Type B pancreatic cell (in vitro differentiated cells): Measurements from ENCODE around the gene XRCC6. TPM values are rescaled to one million over a fixed set of nuclear protein-coding genes. Genes with fewer than 3 reads are reported as not detected.

Source experiments
- DNase-seq: peaks from one replicate; pipeline ENCODE4 v3.0.0; 2021; ENCODE audit warnings: mixed read lengths; ENCODE audit not compliant: unreplicated experiment; ENCODE audit errors: extremely low spot score
- H3K27ac Mint-ChIP-seq: 2 replicates; pipeline ENCODE4 v1.8.0; 2021; ENCODE audit warnings: mild to moderate bottlenecking, mixed read lengths
- H3K27me3 Mint-ChIP-seq: 2 replicates; pipeline ENCODE4 v1.8.0; 2021; ENCODE audit warnings: mixed read lengths
- H3K36me3 Mint-ChIP-seq: 2 replicates; pipeline ENCODE4 v1.8.0; 2021; ENCODE audit warnings: mixed read lengths
- H3K4me1 Mint-ChIP-seq: one replicate; pipeline ENCODE4 v1.8.0; 2021; ENCODE audit warnings: mixed read lengths; ENCODE audit not compliant: unreplicated experiment
- H3K4me3 Mint-ChIP-seq: 2 replicates; pipeline ENCODE4 v1.8.0; 2021; ENCODE audit warnings: mild to moderate bottlenecking, mixed read lengths
- H3K9me3 Mint-ChIP-seq: 2 replicates; pipeline ENCODE4 v1.8.0; 2021; ENCODE audit warnings: mixed read lengths
- CTCF ChIP-seq: fragments of 200-600 bp; sonication (generic); conservative IDR thresholded peaks from 2 replicates; pipeline ENCODE4 v1.5.0; 2021; ENCODE audit warnings: antibody characterized with exemption, mild to moderate bottlenecking
- total RNA-seq: library from RNA; stranded (reverse); gene quantifications from 2 replicates; pipeline ENCODE4 v1.2.1, GENCODE V29; 2021; ENCODE audit warnings: low replicate concordance

The XRCC6 gene
- total RNA-seq, 1 donor from 2014 or later = 302 TPM

- Mint-ChIP-seq H3K9me3 (no peaks in the 10 kb centered on the region), H3K27me3 (no peaks in the 10 kb centered on the region), H3K27ac (no peak overlapping the region), H3K4me3 (no peak overlapping the region), H3K4me1 (no peaks in the 10 kb centered on the region), H3K36me3 (peaks cover 42% of the 10 kb centered on the region)
- no peak for DNase-seq
- TF ChIP-seq CTCF = no peak
These were observed 17.0 kb downstream of the XRCC6 start for GRCh38 chr22:41638124-41638523.

GRCh38 chr22:41638748-41639147 is 17.7 kb downstream of the XRCC6 start:
- Mint-ChIP-seq H3K27ac (no peak overlapping the region), H3K9me3 (no peaks in the 10 kb centered on the region), H3K4me1 (no peaks in the 10 kb centered on the region), H3K4me3 (no peak overlapping the region), H3K36me3 (peaks cover 42% of the 10 kb centered on the region), H3K27me3 (no peaks in the 10 kb centered on the region)
- TF ChIP-seq CTCF = no peak
- no peak for DNase-seq

GRCh38 chr22:41641854-41642253 is 20.8 kb downstream of the XRCC6 start:
- no peaks in the 10 kb centered on the region for H3K27me3 Mint-ChIP-seq
- no peaks in the 10 kb centered on the region for H3K9me3 Mint-ChIP-seq
- no peak for TF ChIP-seq CTCF
- DNase-seq = no peak
- H3K36me3 Mint-ChIP-seq = peaks cover 33% of the 10 kb centered on the region
- no peaks in the 10 kb centered on the region for H3K4me1 Mint-ChIP-seq
- no peak overlapping the region for H3K4me3 Mint-ChIP-seq
- H3K27ac Mint-ChIP-seq = no peak overlapping the region

GRCh38 chr22:41642331-41643110 is 21.4 kb downstream of the XRCC6 start:
- Mint-ChIP-seq H3K27me3 (no peaks in the 10 kb centered on the region), H3K36me3 (peaks cover 30% of the 10 kb centered on the region), H3K4me1 (no peaks in the 10 kb centered on the region), H3K27ac (peak overlapping the region; percentile 31), H3K4me3 (no peak overlapping the region), H3K9me3 (no peaks in the 10 kb centered on the region)
- no peak for TF ChIP-seq CTCF
- no peak for DNase-seq

DNA sequence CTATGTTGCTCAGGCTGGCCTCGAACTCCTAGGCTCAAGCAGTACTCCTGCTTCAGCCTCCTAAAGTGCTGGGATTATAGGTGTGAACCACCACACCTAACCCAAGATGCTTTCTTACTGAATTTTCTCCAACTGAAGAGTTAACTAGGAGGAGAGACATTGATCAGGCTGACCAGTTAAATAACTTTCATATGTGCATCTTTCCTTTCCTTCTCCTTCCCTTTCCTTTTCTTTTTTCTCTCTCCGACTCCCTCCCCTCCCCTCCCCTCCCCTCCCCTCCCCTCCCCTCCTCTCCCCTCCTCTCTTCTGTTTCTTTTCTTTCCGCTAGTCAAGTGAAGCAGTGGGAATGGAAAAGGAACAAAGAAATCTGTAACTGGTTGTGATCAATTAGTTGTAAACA is 26.7 kb downstream of the XRCC6 start:
- Mint-ChIP-seq H3K36me3 (peaks cover 19% of the 10 kb centered on the region), H3K27me3 (no peaks in the 10 kb centered on the region), H3K4me1 (no peaks in the 10 kb centered on the region), H3K4me3 (no peak overlapping the region), H3K9me3 (no peaks in the 10 kb centered on the region), H3K27ac (no peak overlapping the region)
- no peak for DNase-seq
- no peak for TF ChIP-seq CTCF
